ENCODE data around the gene PANK1.

Gene PANK1

GRCh38 chr10:89644967-89645741 lies at the start of gene PANK1:
PANK1 (minus strand) TSS chr10:89645242; CDS start chr10:89644891, 351 bp downstream.
- DNase-seq (ENCODE audit: low read depth), result peak; percentile 33

- DNase-seq (ENCODE audit: low read depth), result no peak
Measured at GRCh38 chr10:89693176-89693575, 48.1 kb upstream of the PANK1 start.

- no peak for DNase-seq (ENCODE audit: low read depth)
Measured at GRCh38 chr10:89692416-89692815, 47.4 kb upstream of the PANK1 start.

- DNase-seq (ENCODE audit: low read depth), result no peak
Measured at GRCh38 chr10:89690027-89690426, 45.0 kb upstream of the PANK1 start.

GRCh38 chr10:89685936-89686335 lies 40.9 kb upstream of the PANK1 start:
- no peak for DNase-seq (ENCODE audit: low read depth)

- no peak for DNase-seq (ENCODE audit: low read depth)
Measured at GRCh38 chr10:89684604-89685003, 39.6 kb upstream of the PANK1 start.

- DNase-seq (ENCODE audit: low read depth), result no peak
Measured at GRCh38 chr10:89683883-89684282, 38.8 kb upstream of the PANK1 start.

- DNase-seq (ENCODE audit: low read depth), result no peak
Measured at GRCh38 chr10:89679986-89680385, 34.9 kb upstream of the PANK1 start.

- no peak for DNase-seq (ENCODE audit: low read depth)
Measured at GRCh38 chr10:89677341-89677740, 32.3 kb upstream of the PANK1 start.

- no peak for DNase-seq (ENCODE audit: low read depth)
Measured at GRCh38 chr10:89670926-89671325, 25.9 kb upstream of the PANK1 start.

- DNase-seq (ENCODE audit: low read depth), result no peak
Measured at GRCh38 chr10:89669985-89670384, 24.9 kb upstream of the PANK1 start.

GRCh38 chr10:89668386-89669071 lies 23.5 kb upstream of the PANK1 start:
- DNase-seq (ENCODE audit: low read depth), result no peak

- no peak for DNase-seq (ENCODE audit: low read depth)
Measured at GRCh38 chr10:89666138-89666537, 21.1 kb upstream of the PANK1 start.

GRCh38 chr10:89665302-89665701 lies 20.3 kb upstream of the PANK1 start:
- no peak for DNase-seq (ENCODE audit: low read depth)

- DNase-seq (ENCODE audit: low read depth), result no peak
Measured at GRCh38 chr10:89664203-89664602, 19.2 kb upstream of the PANK1 start.

GRCh38 chr10:89663144-89663543 lies 18.1 kb upstream of the PANK1 start:
- DNase-seq (ENCODE audit: low read depth), result no peak

GRCh38 chr10:89662596-89662995 lies 17.6 kb upstream of the PANK1 start:
- DNase-seq (ENCODE audit: low read depth), result no peak

- DNase-seq (ENCODE audit: low read depth), result no peak
Measured at GRCh38 chr10:89659143-89660131, 14.4 kb upstream of the PANK1 start.

- DNase-seq (ENCODE audit: low read depth), result no peak
Measured at GRCh38 chr10:89657302-89657701, 12.3 kb upstream of the PANK1 start.

GRCh38 chr10:89655722-89656121 lies 10.7 kb upstream of the PANK1 start:
- DNase-seq (ENCODE audit: low read depth), result no peak

- DNase-seq (ENCODE audit: low read depth), result no peak
Measured at GRCh38 chr10:89653410-89653869, 8.4 kb upstream of the PANK1 start.

- no peak for DNase-seq (ENCODE audit: low read depth)
Measured at GRCh38 chr10:89652806-89653370, 7.8 kb upstream of the PANK1 start.

Data from stimulated activated CD8-positive, alpha-beta memory T cell treated with anti-CD3 and anti-CD28 coated beads, Interleukin-12 subunit alpha, Interleukin-12 subunit beta, amount 100 ng/mL, for 1 hour (primary cell).